Measurements from ENCODE around the gene UBR4. TPM values are rescaled to one million over a fixed set of nuclear protein-coding genes. Genes with fewer than 3 reads are reported as not detected.

UBR4 gene
- total RNA-seq, 1 experiment from 2014 or later: 201 TPM

DNA sequence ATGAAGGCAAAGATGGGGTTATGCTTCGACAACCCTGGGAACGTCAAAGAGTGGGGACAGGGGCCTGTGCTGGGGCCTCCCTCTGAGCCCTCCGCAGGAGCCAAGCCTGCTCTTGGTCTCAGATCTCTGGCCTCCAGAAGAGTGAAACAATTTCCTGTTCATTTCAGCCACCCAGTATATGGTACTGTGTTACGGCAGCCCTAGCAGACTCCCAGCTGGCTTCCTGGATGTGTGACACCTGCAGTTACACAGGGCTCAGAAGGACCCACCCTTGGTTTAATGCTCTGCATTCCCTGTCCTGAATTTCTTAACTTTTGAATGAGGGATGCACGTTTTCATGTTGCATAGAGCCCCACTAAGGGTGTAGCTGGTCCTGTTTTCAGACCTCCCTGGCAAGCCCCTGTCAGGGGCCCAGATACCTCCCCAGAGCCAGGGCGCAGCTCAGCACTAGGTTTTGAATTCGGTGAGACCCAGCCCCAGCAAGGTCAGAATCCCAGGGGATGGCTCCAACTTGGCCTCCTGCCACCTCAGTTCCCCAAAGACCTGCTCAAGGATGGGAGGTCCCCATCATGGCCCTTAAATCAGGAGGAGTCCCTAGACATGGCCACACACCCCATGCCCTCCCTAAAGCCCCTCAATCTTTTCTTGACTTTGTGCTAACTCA is 174.6 kb downstream of the UBR4 start:
- Histone ChIP-seq H2AFZ (ENCODE audit: low read length) (no peak overlapping the region), H3K4me3 (ENCODE audit: low read length) (no peak overlapping the region), H3K4me2 (ENCODE audit: low read depth, low read length, poor library complexity, severe bottlenecking) (no peak overlapping the region), H4K20me1 (ENCODE audit: insufficient read depth, low read depth, low read length) (no peaks in the 10 kb centered on the region), H3K79me2 (ENCODE audit: low read length) (no peaks in the 10 kb centered on the region), H3K9me3 (ENCODE audit: low read length) (no peaks in the 10 kb centered on the region), H3K4me1 (ENCODE audit: low read length) (no peaks in the 10 kb centered on the region), H3K27me3 (ENCODE audit: low read length) (no peaks in the 10 kb centered on the region), H3K36me3 (ENCODE audit: insufficient read depth, low read length) (no peaks in the 10 kb centered on the region), H3K27ac (ENCODE audit: low read length) (no peak overlapping the region), H3K9ac (ENCODE audit: low read length) (no peak overlapping the region), H3K9me2 (replicated peaks; ENCODE audit: insufficient read depth, low read length) (no peaks in the 10 kb centered on the region)
- DNase-seq: no peak

DNA sequence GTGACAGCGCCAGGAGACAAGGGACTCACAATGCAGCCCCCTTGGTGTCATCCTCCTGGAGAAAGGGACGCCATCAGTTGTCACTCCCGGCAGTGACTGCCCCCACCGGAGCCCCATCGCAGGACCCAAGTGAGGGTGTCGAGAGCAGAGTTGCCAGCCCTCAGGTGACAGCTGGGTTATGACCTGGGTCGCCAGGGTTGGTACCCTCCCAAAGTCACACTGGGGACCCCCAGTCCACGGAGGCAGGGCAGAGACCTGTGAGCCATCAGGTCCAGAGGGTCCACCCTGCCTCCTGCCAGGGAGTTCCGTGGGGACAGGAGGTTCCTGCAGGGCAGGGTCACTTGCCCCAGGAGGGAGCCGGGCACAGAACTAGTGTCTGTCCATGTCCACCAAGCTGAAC is 175.3 kb downstream of the UBR4 start:
- H3K4me1 ChIP-seq (ENCODE audit: low read length): no peaks in the 10 kb centered on the region
- no peaks in the 10 kb centered on the region for H3K79me2 ChIP-seq (ENCODE audit: low read length)
- H3K4me3 ChIP-seq (ENCODE audit: low read length): no peak overlapping the region
- H2AFZ ChIP-seq (ENCODE audit: low read length): no peak overlapping the region
- no peaks in the 10 kb centered on the region for H4K20me1 ChIP-seq (ENCODE audit: insufficient read depth, low read depth, low read length)
- no peaks in the 10 kb centered on the region for H3K27me3 ChIP-seq (ENCODE audit: low read length)
- H3K9me2 ChIP-seq (replicated peaks; ENCODE audit: insufficient read depth, low read length): no peaks in the 10 kb centered on the region
- no peak overlapping the region for H3K4me2 ChIP-seq (ENCODE audit: low read depth, low read length, poor library complexity, severe bottlenecking)
- H3K27ac ChIP-seq (ENCODE audit: low read length): no peak overlapping the region
- H3K36me3 ChIP-seq (ENCODE audit: insufficient read depth, low read length): no peaks in the 10 kb centered on the region
- H3K9me3 ChIP-seq (ENCODE audit: low read length): no peaks in the 10 kb centered on the region
- no peak for DNase-seq
- no peak overlapping the region for H3K9ac ChIP-seq (ENCODE audit: low read length)

- H3K9me3 ChIP-seq (ENCODE audit: low read length): no peaks in the 10 kb centered on the region
- no peaks in the 10 kb centered on the region for H3K36me3 ChIP-seq (ENCODE audit: insufficient read depth, low read length)
- no peak overlapping the region for H3K4me2 ChIP-seq (ENCODE audit: low read depth, low read length, poor library complexity, severe bottlenecking)
- H3K9me2 ChIP-seq (replicated peaks; ENCODE audit: insufficient read depth, low read length): no peaks in the 10 kb centered on the region
- H3K4me1 ChIP-seq (ENCODE audit: low read length): no peaks in the 10 kb centered on the region
- H3K27me3 ChIP-seq (ENCODE audit: low read length): no peaks in the 10 kb centered on the region
- DNase-seq: no peak
- no peak overlapping the region for H2AFZ ChIP-seq (ENCODE audit: low read length)
- H3K9ac ChIP-seq (ENCODE audit: low read length): no peak overlapping the region
- H4K20me1 ChIP-seq (ENCODE audit: insufficient read depth, low read depth, low read length): no peaks in the 10 kb centered on the region
- H3K79me2 ChIP-seq (ENCODE audit: low read length): no peaks in the 10 kb centered on the region
- H3K27ac ChIP-seq (ENCODE audit: low read length): no peak overlapping the region
- H3K4me3 ChIP-seq (ENCODE audit: low read length): no peak overlapping the region
These were observed 176.0 kb downstream of the UBR4 start for GRCh38 chr1:19033926-19034680.

DNA sequence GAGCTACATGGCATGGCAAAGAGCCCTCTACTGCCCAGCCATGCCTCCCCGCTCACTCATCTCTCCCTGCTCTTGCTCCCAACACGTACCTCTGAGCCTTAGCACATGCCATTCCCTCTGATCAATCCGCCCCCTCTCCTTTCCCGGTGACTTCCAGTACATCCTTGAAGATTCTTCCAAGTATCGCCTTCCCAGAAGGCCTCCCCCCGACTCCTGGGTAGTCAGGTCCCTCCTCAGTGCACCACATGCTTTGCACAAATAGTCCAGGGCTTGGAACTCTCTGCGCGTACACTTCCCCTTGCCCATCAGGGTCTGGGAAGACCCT is 176.6 kb downstream of the UBR4 start:
- Histone ChIP-seq H3K79me2 (ENCODE audit: low read length) (no peaks in the 10 kb centered on the region), H3K4me2 (ENCODE audit: low read depth, low read length, poor library complexity, severe bottlenecking) (no peak overlapping the region), H4K20me1 (ENCODE audit: insufficient read depth, low read depth, low read length) (no peaks in the 10 kb centered on the region), H3K36me3 (ENCODE audit: insufficient read depth, low read length) (no peaks in the 10 kb centered on the region), H3K4me1 (ENCODE audit: low read length) (no peaks in the 10 kb centered on the region), H3K27ac (ENCODE audit: low read length) (no peak overlapping the region), H3K27me3 (ENCODE audit: low read length) (no peaks in the 10 kb centered on the region), H3K9ac (ENCODE audit: low read length) (no peak overlapping the region), H3K9me3 (ENCODE audit: low read length) (no peaks in the 10 kb centered on the region), H3K4me3 (ENCODE audit: low read length) (no peak overlapping the region), H3K9me2 (replicated peaks; ENCODE audit: insufficient read depth, low read length) (no peaks in the 10 kb centered on the region), H2AFZ (ENCODE audit: low read length) (no peak overlapping the region)
- DNase-seq: no peak

DNA sequence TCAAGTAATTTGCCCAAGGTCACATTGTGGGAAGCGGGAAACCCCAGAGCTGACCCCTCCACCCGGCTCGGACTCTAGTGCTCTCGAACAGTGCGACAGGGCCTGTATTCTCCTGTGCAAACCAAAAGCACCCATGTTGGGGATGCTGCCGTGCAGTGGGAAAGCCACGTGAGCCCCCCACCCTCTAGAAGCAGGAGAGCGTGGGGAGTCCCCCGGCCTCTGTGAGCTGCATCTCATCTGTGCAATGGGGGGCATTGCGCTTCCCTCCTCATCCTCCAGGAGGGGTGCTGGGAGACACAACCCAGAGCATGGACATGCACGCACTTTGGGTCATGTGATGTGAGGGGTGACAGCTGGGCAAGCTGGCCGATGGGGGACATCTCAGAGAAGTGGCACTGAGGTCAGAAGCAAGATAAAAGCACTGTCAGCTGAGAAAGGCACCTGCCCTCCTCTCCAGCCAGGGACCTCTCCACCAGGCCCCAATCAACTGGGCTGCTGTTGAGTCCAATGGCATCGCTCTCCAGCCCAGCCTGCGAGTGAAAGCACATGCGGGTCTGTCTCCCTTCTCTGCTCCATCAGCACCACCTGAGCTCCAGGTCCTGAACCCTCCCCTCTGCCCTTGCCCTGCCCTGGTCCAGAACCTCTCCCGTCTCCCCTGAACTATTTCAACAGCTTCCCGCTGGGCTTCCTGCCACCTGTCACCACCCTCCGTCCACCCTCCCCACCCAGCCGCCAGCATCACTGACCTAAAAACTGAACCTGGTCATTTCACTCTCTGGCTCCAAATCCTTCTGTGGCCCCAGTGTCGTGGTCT is 177.2 kb downstream of the UBR4 start:
- H3K36me3 ChIP-seq (ENCODE audit: insufficient read depth, low read length): no peaks in the 10 kb centered on the region
- no peak for DNase-seq
- no peak overlapping the region for H3K27ac ChIP-seq (ENCODE audit: low read length)
- H2AFZ ChIP-seq (ENCODE audit: low read length): no peak overlapping the region
- no peaks in the 10 kb centered on the region for H3K9me3 ChIP-seq (ENCODE audit: low read length)
- no peaks in the 10 kb centered on the region for H3K4me1 ChIP-seq (ENCODE audit: low read length)
- H4K20me1 ChIP-seq (ENCODE audit: insufficient read depth, low read depth, low read length): no peaks in the 10 kb centered on the region
- no peaks in the 10 kb centered on the region for H3K9me2 ChIP-seq (replicated peaks; ENCODE audit: insufficient read depth, low read length)
- no peak overlapping the region for H3K4me2 ChIP-seq (ENCODE audit: low read depth, low read length, poor library complexity, severe bottlenecking)
- no peak overlapping the region for H3K4me3 ChIP-seq (ENCODE audit: low read length)
- H3K9ac ChIP-seq (ENCODE audit: low read length): no peak overlapping the region
- H3K79me2 ChIP-seq (ENCODE audit: low read length): no peaks in the 10 kb centered on the region
- H3K27me3 ChIP-seq (ENCODE audit: low read length): no peaks in the 10 kb centered on the region

- H3K4me3 ChIP-seq (ENCODE audit: low read length): no peak overlapping the region
- no peak overlapping the region for H3K4me2 ChIP-seq (ENCODE audit: low read depth, low read length, poor library complexity, severe bottlenecking)
- H3K79me2 ChIP-seq (ENCODE audit: low read length): no peaks in the 10 kb centered on the region
- DNase-seq: no peak
- H4K20me1 ChIP-seq (ENCODE audit: insufficient read depth, low read depth, low read length): no peaks in the 10 kb centered on the region
- no peak overlapping the region for H3K27ac ChIP-seq (ENCODE audit: low read length)
- H3K9me3 ChIP-seq (ENCODE audit: low read length): no peaks in the 10 kb centered on the region
- H3K4me1 ChIP-seq (ENCODE audit: low read length): no peaks in the 10 kb centered on the region
- no peak overlapping the region for H3K9ac ChIP-seq (ENCODE audit: low read length)
- H3K36me3 ChIP-seq (ENCODE audit: insufficient read depth, low read length): no peaks in the 10 kb centered on the region
- no peaks in the 10 kb centered on the region for H3K9me2 ChIP-seq (replicated peaks; ENCODE audit: insufficient read depth, low read length)
- no peaks in the 10 kb centered on the region for H3K27me3 ChIP-seq (ENCODE audit: low read length)
- H2AFZ ChIP-seq (ENCODE audit: low read length): no peak overlapping the region
These were observed 177.7 kb downstream of the UBR4 start for GRCh38 chr1:19032413-19032695.

- Histone ChIP-seq H2AFZ (ENCODE audit: low read length) (no peak overlapping the region), H3K27ac (ENCODE audit: low read length) (no peak overlapping the region), H4K20me1 (ENCODE audit: insufficient read depth, low read depth, low read length) (no peaks in the 10 kb centered on the region), H3K4me2 (ENCODE audit: low read depth, low read length, poor library complexity, severe bottlenecking) (no peak overlapping the region), H3K36me3 (ENCODE audit: insufficient read depth, low read length) (no peaks in the 10 kb centered on the region), H3K9me3 (ENCODE audit: low read length) (no peaks in the 10 kb centered on the region), H3K9me2 (replicated peaks; ENCODE audit: insufficient read depth, low read length) (no peaks in the 10 kb centered on the region), H3K9ac (ENCODE audit: low read length) (no peak overlapping the region), H3K27me3 (ENCODE audit: low read length) (no peaks in the 10 kb centered on the region), H3K4me1 (ENCODE audit: low read length) (no peaks in the 10 kb centered on the region), H3K4me3 (ENCODE audit: low read length) (no peak overlapping the region), H3K79me2 (ENCODE audit: low read length) (no peaks in the 10 kb centered on the region)
- DNase-seq: no peak
These were observed 180.6 kb downstream of the UBR4 start for GRCh38 chr1:19029191-19030085.
